ENCODE results near the gene LRIG1.

The LRIG1 gene

DNA sequence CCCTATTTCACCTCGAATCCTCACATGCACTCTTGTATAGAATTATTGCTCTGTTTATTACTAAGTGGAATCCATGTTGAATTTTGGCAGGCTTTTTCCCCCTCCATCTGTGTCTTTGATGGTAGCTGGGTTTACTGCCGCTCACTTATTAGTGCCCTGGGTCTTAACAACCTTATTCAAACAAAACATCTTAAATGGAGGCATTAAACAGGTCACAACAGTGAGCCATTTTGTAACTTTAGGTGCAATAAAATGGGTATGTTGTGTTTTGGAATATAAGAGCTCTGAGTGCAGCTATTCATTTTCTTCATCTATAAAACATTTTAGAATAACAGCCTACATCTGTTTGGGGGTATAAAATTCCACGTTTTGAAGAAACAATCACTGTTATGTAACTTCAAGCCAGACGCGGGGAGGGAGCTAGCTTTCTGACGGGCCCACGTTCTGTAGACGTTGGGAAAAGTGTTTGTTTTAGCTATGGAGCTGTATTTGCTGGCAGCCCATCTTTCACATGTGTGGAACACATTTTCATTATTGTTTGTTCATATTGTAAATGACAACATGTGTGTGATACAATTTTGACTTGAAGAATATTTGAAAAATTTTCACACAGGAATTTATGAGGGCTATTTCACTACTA lies 158.0 kb downstream of the LRIG1 start:
- no peak for DNase-seq

DNA sequence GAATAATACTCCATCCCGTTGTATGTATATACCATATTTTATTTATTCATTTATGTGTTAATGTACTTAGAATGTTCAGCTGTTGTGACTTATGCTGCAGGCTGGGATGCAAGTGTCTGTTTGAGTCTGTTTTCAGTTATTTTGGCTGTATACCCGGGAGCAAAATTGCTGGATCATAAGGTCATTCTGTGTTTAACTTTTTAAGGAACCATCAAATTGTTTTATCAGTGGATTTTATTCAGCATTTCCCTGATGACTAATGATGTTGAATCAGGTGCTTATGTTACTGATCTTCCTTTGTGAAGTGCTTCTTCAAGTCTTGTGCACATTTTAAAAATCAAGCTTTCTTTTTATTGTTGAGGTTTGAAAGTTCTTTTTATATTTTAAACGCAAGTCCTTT lies 161.9 kb downstream of the LRIG1 start:
- no peak for DNase-seq

DNA sequence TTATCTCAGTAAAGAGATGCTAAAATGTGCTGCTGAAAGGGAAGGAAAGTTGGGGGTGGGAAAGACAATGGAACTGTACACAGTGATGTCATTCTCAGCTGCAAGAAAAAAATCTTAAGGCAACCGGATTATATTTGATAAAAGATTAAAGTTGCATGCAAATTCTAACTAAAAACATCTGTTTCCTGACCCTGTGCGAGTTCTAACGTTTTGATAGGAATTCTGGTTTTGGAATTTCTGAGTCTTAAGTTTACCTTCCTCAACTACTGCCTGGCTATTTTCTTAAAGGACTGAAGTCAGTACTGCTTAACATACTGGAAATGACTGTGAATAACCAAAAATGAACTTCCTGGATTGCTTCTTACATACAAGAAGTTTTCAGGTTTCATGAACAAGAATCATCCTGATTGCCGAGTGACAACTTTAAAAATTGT lies 164.5 kb downstream of the LRIG1 start:
- no peak for DNase-seq

DNA sequence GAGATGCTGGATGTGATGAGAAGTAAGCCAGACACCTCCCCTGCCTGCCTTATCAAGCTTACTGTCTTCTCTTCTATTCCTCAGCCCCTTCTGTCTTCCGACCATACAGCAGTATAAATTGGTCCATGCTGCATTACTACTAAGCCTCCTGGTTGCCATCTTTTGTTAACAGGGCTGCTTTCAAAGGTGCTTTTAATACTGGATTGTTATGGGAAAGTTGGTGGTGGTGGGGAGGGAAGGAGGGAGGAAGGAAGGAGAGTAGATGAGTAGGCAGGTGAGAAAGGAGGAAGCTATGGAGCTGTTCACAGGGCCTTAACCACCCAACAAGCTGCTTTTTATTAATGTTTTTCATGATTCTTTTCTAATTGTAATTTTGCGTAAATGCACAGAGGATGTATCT lies 165.2 kb downstream of the LRIG1 start:
- no peak for DNase-seq
